HG02973 (cell line): ENCODE data around the gene PACSIN2.
"Not testable (repeated sequence)": the region's sequence is repeated elsewhere in the genome, so short reads cannot be mapped to it uniquely, and the experiment has no call there.

Experiments used
- ATAC-seq: cut with Tn5 transposase; IDR thresholded peaks from one replicate; pipeline ENCODE4 v1.9.1; 2021; ENCODE audit warnings: moderate library complexity; ENCODE audit not compliant: unreplicated experiment

The PACSIN2 gene

DNA sequence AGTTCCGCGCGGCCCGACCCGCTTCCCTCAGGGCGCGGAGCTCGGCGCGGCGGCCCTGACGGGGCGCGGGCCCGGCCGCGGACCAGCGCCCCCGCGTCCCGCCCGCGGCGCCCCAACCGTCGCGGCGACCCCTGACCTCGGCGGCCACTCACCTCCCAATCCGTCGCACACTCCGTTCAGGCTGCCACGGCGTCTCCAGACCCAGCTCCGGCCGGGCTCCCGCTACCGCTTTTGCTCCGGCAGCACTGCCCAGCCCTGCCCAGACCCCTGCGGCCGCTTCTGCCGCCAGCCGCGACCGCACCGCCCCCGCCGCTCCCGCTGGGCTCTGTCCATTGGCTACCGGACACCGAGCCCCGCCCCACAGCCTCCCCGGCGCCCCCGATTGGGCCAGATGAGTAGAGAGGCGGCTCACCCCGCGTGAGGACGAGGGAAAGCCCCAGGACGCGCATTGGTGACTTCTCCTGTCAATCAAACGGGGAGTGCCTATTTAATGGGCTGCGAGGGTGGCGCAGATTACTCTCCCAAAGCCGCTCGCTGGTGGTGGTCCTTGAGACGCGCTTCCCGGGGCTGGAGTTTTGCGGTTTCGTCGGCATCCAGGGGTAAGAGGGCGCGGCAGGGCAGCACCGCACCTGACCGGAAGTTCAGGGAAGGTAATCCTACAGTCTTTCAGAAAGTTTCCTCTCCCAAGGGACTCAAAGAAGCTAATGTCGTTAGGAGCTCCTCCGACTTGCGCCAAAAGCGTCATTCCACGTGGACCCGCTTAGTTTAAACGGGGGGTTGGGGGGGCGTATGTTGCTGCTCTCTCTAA, at the start of gene PACSIN2:
Gene PACSIN2, minus strand, starts transcription at position 281 of the 808 bp plus-strand sequence. CDS start 103,069 bp downstream, outside the sequence.
- ATAC-seq, result peak; percentile 81

DNA sequence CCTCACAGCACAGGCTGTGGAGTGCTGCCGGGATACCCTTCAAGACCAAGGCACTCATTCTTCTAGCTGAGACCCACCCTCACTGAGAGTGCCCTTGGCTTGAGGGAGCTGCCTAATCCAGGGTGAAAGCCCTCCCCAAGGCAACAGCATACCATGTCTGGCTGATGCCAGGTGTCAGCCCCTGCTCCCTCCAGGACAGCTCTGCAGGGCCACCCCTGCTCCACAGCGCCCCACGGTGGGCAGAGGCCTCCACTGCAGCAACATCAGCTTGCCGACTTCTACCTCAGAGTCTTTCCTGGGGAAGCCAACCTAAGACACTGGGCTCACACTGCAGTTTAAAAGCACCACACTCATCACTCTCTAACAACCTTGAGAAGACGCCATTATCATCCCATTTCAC, 45.2 kb upstream of the PACSIN2 start:
- ATAC-seq, result no peak

DNA sequence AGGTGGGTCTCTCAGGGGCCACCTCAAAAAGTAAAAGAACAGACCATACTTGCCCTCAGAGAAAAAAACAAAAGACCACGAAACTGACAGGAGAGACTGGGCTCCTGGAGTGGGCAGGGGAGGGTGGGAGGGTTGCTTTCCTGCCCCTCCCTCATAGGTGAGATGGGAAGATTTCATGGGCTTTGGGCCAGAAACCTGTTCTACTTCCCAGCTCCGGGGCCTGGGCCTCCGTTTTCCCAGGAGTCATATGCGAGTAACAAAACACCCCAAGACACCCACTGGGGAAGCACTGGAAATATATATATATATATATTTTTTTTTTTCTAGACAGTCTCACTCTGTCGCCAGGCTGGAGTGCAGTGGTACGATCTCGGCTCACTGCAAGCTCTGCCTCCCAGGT, 42.7 kb upstream of the PACSIN2 start:
- no peak for ATAC-seq

- ATAC-seq, result no peak
Measured at GRCh38 chr22:43053176-43053575, 38.2 kb upstream of the PACSIN2 start.

DNA sequence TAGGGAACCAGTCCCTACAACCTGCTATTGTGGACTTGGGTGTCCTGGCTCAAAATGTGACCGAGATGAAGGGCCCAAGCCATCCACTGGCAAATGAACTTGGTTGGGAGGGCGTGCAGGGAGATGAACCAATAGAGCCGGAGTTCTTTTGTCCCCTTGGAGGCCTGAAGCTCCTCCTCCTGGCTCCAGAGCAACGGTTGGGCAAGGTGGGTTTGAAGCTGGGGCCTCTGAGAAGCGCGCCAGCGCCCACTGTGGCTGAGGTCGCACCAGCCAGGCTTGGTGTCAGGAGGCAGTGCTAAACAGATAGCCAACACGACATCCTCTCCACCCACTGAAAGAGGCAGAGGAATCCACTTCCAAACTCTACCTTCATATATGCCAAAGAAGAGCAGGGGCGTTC, 36.0 kb upstream of the PACSIN2 start:
- no peak for ATAC-seq

DNA sequence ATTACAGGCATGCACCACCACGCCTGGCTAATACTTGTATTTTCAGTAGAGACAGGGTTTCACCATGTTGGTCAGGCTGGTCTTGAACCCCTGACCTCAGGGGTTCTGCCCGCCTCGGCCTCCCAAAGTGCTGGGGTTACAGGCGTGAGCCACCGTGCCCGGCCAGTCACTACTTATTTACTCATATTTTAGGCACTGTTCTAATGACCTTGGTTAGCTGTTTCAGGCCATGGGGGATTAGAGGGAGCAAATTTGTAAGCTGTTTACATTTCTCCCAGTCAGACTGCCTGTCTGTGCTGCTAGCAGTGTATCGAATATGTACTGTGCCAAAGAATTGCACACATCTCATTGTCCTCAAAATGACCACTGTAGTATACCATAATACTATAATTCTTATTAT, 32.7 kb upstream of the PACSIN2 start:
- no peak for ATAC-seq

DNA sequence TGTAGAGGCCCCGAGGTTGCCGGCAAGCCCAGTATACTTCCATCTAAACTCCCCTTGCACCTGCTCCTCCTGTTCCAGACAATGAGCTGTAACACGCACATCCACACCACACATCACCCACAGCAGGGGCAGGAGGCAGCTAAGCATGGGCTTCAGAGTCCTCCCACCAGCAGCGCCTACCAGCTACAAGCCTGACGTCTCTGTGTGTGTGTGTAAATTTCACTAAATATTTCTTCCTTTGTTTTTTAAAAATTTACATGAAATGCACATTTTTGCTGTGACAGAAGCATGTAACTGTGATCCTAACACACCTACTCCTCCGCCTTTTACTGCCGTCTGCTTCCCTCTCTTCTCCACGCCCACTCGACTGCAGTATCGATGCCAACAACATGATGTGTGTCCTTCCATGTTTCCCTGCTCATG, 29.4 kb upstream of the PACSIN2 start:
- no peak for ATAC-seq

DNA sequence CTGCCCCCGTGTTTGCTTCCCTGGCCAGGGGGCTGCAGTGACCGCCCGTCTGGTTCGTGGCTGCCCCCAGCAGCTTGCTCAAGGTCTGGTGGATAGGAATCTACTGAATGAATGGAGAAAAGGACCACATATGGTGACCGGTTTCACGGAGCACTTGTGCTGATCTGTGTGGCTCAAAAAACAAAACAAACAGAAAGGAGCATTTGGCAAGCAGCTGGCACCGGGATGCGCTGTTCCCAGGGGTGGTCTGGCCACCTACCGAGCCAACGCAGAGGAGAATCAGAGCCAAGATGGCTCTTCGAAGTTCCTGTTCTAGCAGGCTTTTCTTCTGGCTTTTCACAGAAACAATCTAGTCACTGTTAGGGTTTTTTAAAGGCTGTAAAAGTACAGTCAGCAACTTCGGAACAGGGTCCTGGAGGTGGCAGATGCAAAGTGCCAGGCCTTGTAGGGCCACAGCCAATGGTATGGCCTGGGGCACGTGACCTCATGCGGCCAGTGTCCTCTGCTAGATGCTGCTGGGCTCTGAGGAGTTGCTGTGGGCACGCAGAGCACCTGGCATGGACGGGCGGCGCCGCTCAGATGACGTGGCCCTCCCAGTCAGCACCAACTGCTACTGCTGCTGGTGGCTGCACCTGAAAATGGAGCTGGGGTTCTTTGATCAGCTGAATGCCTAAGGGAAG, 27.3 kb upstream of the PACSIN2 start:
- no peak for ATAC-seq

GRCh38 chr22:43039800-43040199, 24.9 kb upstream of the PACSIN2 start:
- ATAC-seq, result no peak

- ATAC-seq, result no peak
Measured at GRCh38 chr22:43038325-43038724, 23.4 kb upstream of the PACSIN2 start.

GRCh38 chr22:43036282-43036829, 21.4 kb upstream of the PACSIN2 start:
- ATAC-seq, result no peak

GRCh38 chr22:43035250-43035649, 20.3 kb upstream of the PACSIN2 start:
- ATAC-seq, result no peak

DNA sequence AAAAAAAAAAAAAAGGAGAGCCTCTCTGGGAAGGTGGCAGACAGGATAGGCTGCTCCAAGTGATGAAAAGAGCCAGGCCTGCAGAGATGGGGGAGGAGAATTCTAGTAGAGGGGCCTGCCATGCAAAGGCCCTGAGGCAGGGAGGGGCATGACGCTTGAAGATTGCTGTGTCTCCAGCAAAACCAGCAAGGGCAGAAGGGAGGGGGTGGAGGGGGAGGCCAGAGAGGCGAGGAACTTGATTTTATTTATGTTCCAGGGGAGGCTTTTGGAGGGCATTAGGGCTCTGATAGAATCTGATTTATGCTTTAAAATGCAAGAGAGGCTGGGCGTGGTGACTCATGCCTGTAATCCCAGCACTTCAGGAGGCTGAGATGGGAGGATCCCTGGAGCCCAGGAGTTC, 16.7 kb upstream of the PACSIN2 start:
- ATAC-seq, result no peak

DNA sequence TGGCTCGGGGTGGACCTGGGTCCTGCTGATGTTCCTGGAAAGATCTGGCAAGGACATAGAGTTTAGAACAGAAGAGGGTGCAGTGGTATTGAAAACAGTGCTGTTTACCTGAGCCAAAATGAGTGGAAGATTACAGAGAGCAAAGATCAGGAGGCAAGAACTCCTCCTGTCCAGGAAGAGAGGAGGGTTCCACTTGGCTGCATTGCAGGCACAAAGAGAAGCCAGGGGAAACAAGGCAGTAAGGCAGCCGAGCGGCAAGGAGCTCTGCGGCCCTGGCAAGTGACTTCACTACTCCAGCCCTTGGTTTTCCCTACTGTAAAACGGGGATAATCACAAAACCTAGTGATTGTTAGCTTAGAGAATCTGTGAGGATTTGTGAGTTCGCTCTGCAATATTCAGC, 3.7 kb upstream of the PACSIN2 start:
- no peak for ATAC-seq

DNA sequence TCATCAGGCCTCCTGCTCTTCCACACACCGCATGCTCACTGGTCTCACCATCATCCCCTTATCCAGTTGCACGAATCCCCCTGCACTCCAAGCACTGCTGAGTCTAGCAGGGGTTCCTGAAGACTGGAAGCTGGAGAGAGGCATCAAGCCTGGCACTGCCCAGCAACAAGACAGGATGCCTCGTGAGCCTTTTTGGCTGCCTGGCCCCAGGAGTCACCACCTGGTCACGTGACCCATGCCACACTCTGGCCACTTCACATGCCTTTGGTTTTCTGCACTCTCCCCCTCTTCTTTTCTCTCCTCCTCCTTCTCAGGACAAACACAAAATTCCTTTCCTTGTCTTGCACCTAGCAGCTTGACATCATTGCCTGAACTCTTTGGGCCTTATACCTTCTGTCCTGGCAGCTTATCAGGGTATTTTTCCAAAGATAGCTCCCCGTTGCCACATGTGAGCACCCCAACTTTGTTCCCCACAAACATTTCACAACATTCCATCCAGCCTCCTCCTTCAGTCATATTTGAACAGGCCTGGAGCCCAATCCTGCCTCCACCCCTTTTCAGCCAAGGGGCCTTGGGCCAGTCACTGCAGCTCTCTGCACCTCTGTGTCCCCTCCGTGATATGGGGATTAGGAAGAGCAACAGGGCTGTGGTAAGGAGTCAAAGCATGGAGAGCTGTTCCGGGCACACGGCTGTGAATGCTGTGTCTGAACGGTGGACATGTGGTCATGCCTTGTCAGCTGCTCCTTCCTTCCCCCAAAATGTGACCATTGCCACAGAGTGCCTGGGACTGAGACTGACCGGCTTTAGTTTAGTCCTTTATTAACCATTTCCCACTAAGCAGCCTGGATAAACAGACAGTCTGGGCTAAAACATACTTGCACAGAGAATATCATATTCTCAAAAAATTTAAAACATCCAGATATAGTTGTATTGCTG, 2.8 kb upstream of the PACSIN2 start:
- no peak for ATAC-seq

DNA sequence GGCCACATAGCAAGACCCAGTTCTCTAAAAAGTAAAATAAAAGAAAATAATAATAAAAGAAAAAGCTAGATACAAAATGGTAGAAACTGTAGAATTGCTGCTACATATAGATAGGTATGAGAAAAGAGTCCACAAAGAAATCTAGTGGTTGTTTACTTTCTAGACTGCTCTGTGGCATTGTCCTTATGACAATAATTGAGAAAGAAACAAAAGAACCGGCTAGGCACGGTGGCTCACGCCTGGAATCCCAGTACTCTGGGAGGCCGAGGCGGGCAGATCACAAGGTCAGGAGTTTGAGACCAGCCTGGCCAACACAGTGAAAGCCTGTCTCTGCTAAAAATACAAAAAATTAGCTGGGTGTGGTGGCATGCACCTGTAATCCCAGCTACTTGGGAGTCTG, 1.2 kb upstream of the PACSIN2 start:
- not testable (repeated sequence) for ATAC-seq

GRCh38 chr22:43015677-43016042, 711 bp upstream of the PACSIN2 start:
- ATAC-seq, result no peak

DNA sequence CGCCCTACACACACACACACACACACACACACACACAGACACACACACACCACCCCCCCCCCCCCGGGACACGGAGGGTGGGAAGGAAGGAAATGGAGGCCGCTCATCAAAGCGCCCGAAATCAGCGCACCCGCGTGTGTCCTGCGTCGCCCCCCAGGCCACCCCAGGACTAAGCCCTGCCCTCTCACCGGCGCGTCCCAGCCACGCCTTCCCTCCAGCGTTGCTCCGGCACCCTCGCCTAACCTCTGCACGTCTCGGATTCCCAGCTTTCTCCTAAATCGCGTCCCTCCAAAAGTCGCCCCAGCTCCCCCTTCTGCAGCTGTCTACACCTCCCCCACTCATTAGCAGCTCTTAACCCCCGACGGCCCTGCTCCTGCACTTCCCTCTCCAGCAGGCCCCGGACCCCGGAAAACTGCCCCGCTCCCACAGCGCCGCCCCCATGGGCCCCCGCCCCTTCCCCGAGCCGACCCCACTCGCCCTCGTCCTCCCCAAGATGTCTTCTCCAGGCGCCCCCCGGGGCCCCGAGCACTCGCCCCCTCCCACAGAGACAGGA, 557 bp downstream of the PACSIN2 start:
- ATAC-seq, result peak; percentile 14

- ATAC-seq, result no peak
Measured at GRCh38 chr22:43013355-43014315, 1.3 kb downstream of the PACSIN2 start.

DNA sequence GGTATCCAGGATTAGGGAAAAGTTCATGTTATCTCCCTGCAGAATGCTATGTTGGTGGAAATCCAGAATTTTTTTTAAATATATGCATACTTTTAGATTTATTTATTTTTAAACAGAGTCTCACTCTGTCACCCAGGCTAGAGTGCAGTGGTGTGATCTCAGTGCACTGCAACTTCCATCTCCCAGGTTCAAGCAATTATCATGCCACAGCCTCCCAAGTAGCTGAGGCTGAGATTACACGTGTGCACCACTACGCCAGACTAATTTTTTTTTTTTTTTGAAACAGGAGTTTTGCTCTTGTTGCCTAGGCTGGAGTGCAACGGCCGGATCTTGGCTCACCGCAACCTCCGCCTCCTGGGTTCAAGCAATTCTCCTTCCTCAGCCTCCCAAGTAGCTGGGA, 2.6 kb downstream of the PACSIN2 start:
- ATAC-seq, result no peak
